Upper lobe of left lung (tissue), 4 donors: ENCODE results near the gene OR5AK2.

ENCODE experiments used
- EP300 ChIP-seq, 4 donors: sonication (generic); formaldehyde crosslinking; IDR thresholded peaks; one replicate each; pipeline ENCODE4 v1.5.1; 2017; ENCODE audit warnings: antibody characterized with exemption in 4 of 4, control low read depth in 2 of 4
- POLR2A ChIP-seq, 4 donors: fragments of 450-650 bp; IDR thresholded peaks; one replicate each; pipeline ENCODE4 v1.5.1; 2016 to 2017; ENCODE audit warnings: antibody characterized with exemption in 4 of 4, mild to moderate bottlenecking in 2 of 4
- TF ChIP-seq, protein P1 (sequence below), 6 experiments: fragments of 450-650 bp in 4 of 6; fragments of 200-600 bp in 2 of 6; sonication (generic) in 2 of 6; IDR thresholded peaks; one replicate each; pipeline ENCODE4 v1.5.1; 2016 to 2019; ENCODE audit warnings: antibody characterized with exemption in 6 of 6

GRCh38 chr11:56994532-56994931 lies 5.8 kb downstream of the OR5AK2 start:
- TF ChIP-seq, protein P1, sequence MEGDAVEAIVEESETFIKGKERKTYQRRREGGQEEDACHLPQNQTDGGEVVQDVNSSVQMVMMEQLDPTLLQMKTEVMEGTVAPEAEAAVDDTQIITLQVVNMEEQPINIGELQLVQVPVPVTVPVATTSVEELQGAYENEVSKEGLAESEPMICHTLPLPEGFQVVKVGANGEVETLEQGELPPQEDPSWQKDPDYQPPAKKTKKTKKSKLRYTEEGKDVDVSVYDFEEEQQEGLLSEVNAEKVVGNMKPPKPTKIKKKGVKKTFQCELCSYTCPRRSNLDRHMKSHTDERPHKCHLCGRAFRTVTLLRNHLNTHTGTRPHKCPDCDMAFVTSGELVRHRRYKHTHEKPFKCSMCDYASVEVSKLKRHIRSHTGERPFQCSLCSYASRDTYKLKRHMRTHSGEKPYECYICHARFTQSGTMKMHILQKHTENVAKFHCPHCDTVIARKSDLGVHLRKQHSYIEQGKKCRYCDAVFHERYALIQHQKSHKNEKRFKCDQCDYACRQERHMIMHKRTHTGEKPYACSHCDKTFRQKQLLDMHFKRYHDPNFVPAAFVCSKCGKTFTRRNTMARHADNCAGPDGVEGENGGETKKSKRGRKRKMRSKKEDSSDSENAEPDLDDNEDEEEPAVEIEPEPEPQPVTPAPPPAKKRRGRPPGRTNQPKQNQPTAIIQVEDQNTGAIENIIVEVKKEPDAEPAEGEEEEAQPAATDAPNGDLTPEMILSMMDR (IDR thresholded peaks at IDR 0.05) = no peak
- no peak for TF ChIP-seq EP300 (IDR thresholded peaks at IDR 0.05)
- no peak for TF ChIP-seq POLR2A (IDR thresholded peaks at IDR 0.05)
